IMR-90 (cell line): Measurements from ENCODE around the gene BAIAP2. TPM values are rescaled to one million over a fixed set of nuclear protein-coding genes. Genes with fewer than 3 reads are reported as not detected.

Experiments
- ATAC-seq: fragments of 200-7000 bp; cut with Tn5 transposase; 2 replicates; pipeline ENCODE4 v1.9.1; 2020; ENCODE audit warnings: low read depth, mild to moderate bottlenecking, moderate library complexity
- BruUV-seq: library from RNA; stranded (reverse); fragments of 400-500 nt; replicated peaks from 2 replicates; lab custom pipeline; 2021; lab: Mats Ljungman, UMichigan
- CTCF ChIA-PET: fragments of 300-600 bp; formaldehyde crosslinking; extraction: SDS; loops from one replicate; lab custom pipeline; 2021; ENCODE audit warnings: antibody characterized with exemption; lab: Yijun Ruan, JAX
- POLR2A ChIA-PET: fragments of 300-600 bp; sonication (Branson Sonifier 250); formaldehyde crosslinking; loops from one replicate; lab custom pipeline; 2022; ENCODE audit warnings: antibody characterized with exemption; ENCODE audit not compliant: unreplicated experiment; lab: Charles Lee
- DNase-seq: peaks from one replicate; pipeline ENCODE4 v3.0.0; 2013
- H2AFZ ChIP-seq: replicated peaks from 2 replicates; pipeline ENCODE3; 2013; ENCODE audit warnings: low read length, mild to moderate bottlenecking; ENCODE audit not compliant: poor library complexity
- H2AK5ac ChIP-seq: 2 replicates; pipeline ENCODE4 v1.6.1; 2013; ENCODE audit warnings: low read depth, low read length, inconsistent platforms
- H2AK9ac ChIP-seq: replicated peaks from 2 replicates; pipeline ENCODE3; 2013; ENCODE audit warnings: mild to moderate bottlenecking, low read depth, low read length, moderate library complexity; ENCODE audit not compliant: poor library complexity
- H2BK120ac ChIP-seq: 2 replicates; pipeline ENCODE4 v1.6.1; 2013; ENCODE audit warnings: low read depth, low read length, inconsistent platforms
- H2BK15ac ChIP-seq: 3 replicates; pipeline ENCODE4 v1.6.1; 2013; ENCODE audit warnings: low read depth, low read length, inconsistent platforms
- H2BK20ac ChIP-seq: 2 replicates; pipeline ENCODE4 v1.6.1; 2013; ENCODE audit warnings: low read depth, mild to moderate bottlenecking, inconsistent platforms, low read length, moderate library complexity
- H2BK5ac ChIP-seq: 2 replicates; pipeline ENCODE4 v1.6.1; 2013; ENCODE audit warnings: mild to moderate bottlenecking, low read depth, low read length, inconsistent platforms; ENCODE audit not compliant: poor library complexity, severe bottlenecking
- H3K14ac ChIP-seq: replicated peaks from 2 replicates; pipeline ENCODE4 v1.6.1; 2013; ENCODE audit warnings: low read depth, low read length, inconsistent platforms
- H3K18ac ChIP-seq: 2 replicates; pipeline ENCODE4 v1.6.1; 2013; ENCODE audit warnings: low read depth, low read length, control low read depth
- H3K23ac ChIP-seq: 2 replicates; pipeline ENCODE4 v1.6.1; 2013; ENCODE audit warnings: low read depth, low read length, inconsistent platforms
- H3K27ac ChIP-seq: 2 replicates; pipeline ENCODE4 v1.5.1; 2013; ENCODE audit warnings: mild to moderate bottlenecking, control low read depth, low read length; ENCODE audit not compliant: insufficient read depth
- H3K27me3 ChIP-seq: 2 replicates; pipeline ENCODE4 v1.6.1; 2013; ENCODE audit warnings: low read length; ENCODE audit not compliant: control insufficient read depth, insufficient read depth
- H3K36me3 ChIP-seq: 2 replicates; pipeline ENCODE4 v1.6.1; 2013; ENCODE audit warnings: low read length, mixed read lengths; ENCODE audit not compliant: control insufficient read depth, insufficient read depth
- H3K4ac ChIP-seq: 2 replicates; pipeline ENCODE4 v1.6.1; 2013; ENCODE audit warnings: low read depth, low read length, inconsistent platforms
- H3K4me1 ChIP-seq: 2 replicates; pipeline ENCODE4 v1.6.1; 2013; ENCODE audit warnings: low read length, mixed read lengths; ENCODE audit not compliant: control insufficient read depth, insufficient read depth
- H3K4me2 ChIP-seq: 2 replicates; pipeline ENCODE4 v1.6.1; 2013; ENCODE audit warnings: low read depth, mild to moderate bottlenecking, control low read depth, low read length, moderate library complexity
- H3K4me3 ChIP-seq: 2 replicates; pipeline ENCODE4 v1.5.1; 2013; ENCODE audit warnings: low read depth, mild to moderate bottlenecking, control low read depth, low read length, moderate library complexity; ENCODE audit not compliant: insufficient read depth
- H3K56ac ChIP-seq: 2 replicates; pipeline ENCODE4 v1.6.1; 2013; ENCODE audit warnings: low read length, inconsistent platforms; ENCODE audit not compliant: insufficient read depth; ENCODE audit errors: extremely low read depth
- H3K79me1 ChIP-seq, 2 experiments: 2 replicates each; pipeline ENCODE4 v1.6.1; 2013; ENCODE audit warnings: low read length in 2 of 2, inconsistent platforms in 1 of 2, low read depth in 1 of 2
- H3K9ac ChIP-seq: 2 replicates; pipeline ENCODE4 v1.6.1; 2013; ENCODE audit warnings: low read depth, low read length, control low read depth
- H3K9me1 ChIP-seq: 2 replicates; pipeline ENCODE4 v1.6.1; 2013; ENCODE audit warnings: low read length, inconsistent platforms; ENCODE audit not compliant: insufficient read depth
- H3K9me3 ChIP-seq: 2 replicates; pipeline ENCODE4 v1.6.1; 2013; ENCODE audit warnings: low read length; ENCODE audit not compliant: control insufficient read depth, insufficient read depth
- H4K20me1 ChIP-seq: 2 replicates; pipeline ENCODE4 v1.6.1; 2013; ENCODE audit warnings: low read length, inconsistent platforms; ENCODE audit not compliant: insufficient read depth
- H4K5ac ChIP-seq: 2 replicates; pipeline ENCODE4 v1.6.1; 2013; ENCODE audit warnings: mild to moderate bottlenecking, low read depth, low read length, control low read depth
- H4K8ac ChIP-seq, 2 experiments: 2 replicates each; pipeline ENCODE4 v1.6.1; 2013; ENCODE audit warnings: low read depth in 2 of 2, low read length in 2 of 2, control low read depth in 1 of 2, inconsistent platforms in 1 of 2
- H4K91ac ChIP-seq: 2 replicates; pipeline ENCODE4 v1.6.1; 2013; ENCODE audit warnings: low read depth, low read length, inconsistent platforms; ENCODE audit not compliant: insufficient read depth
- BHLHE40 ChIP-seq: fragments of 150-350 bp; IDR thresholded peaks from 2 replicates; pipeline ENCODE4 v1.6.1; 2016; ENCODE audit warnings: mild to moderate bottlenecking, low read depth, low read length
- CEBPB ChIP-seq: IDR thresholded peaks from 2 replicates; pipeline ENCODE4 v1.6.1; 2012; ENCODE audit warnings: low read depth, low read length, improper control_type of control experiment
- CHD1 ChIP-seq: IDR thresholded peaks from 2 replicates; pipeline ENCODE4 v1.6.1; 2012; ENCODE audit warnings: low read depth, low read length, improper control_type of control experiment
- FOS ChIP-seq: fragments of 150-350 bp; IDR thresholded peaks from 2 replicates; pipeline ENCODE4 v1.6.1; 2016; ENCODE audit warnings: low read depth, low read length
- MAFK ChIP-seq: IDR thresholded peaks from 2 replicates; pipeline ENCODE4 v1.6.1; 2012; ENCODE audit warnings: low read depth, low read length, improper control_type of control experiment
- MAZ ChIP-seq: IDR thresholded peaks from 2 replicates; pipeline ENCODE4 v1.6.1; 2012; ENCODE audit warnings: low read depth, mild to moderate bottlenecking, low read length, improper control_type of control experiment, moderate library complexity, borderline replicate concordance
- MXI1 ChIP-seq: IDR thresholded peaks from 2 replicates; pipeline ENCODE4 v1.6.1; 2012; ENCODE audit warnings: low read depth, mild to moderate bottlenecking, low read length, moderate library complexity, borderline replicate concordance
- NFE2L2 ChIP-seq: fragments of 150-350 bp; IDR thresholded peaks from 2 replicates; pipeline ENCODE4 v1.6.1; 2016; ENCODE audit warnings: low read depth, mild to moderate bottlenecking, low read length
- POLR2A ChIP-seq: IDR thresholded peaks from 2 replicates; pipeline ENCODE4 v1.6.1; 2012; ENCODE audit warnings: mild to moderate bottlenecking, low read depth, low read length
- RAD21 ChIP-seq: IDR thresholded peaks from 2 replicates; pipeline ENCODE4 v1.6.1; 2012; ENCODE audit warnings: low read length, improper control_type of control experiment
- RCOR1 ChIP-seq: IDR thresholded peaks from 2 replicates; pipeline ENCODE4 v1.6.1; 2012; ENCODE audit warnings: mild to moderate bottlenecking, low read length, improper control_type of control experiment; ENCODE audit not compliant: insufficient replicate concordance
- RFX5 ChIP-seq: IDR thresholded peaks from 2 replicates; pipeline ENCODE4 v1.8.0; 2012; ENCODE audit warnings: low read depth, mild to moderate bottlenecking, low read length, moderate library complexity
- SMC3 ChIP-seq: fragments of 150-350 bp; IDR thresholded peaks from 2 replicates; pipeline ENCODE4 v1.6.1; 2016; ENCODE audit warnings: low read depth, mild to moderate bottlenecking, antibody characterized with exemption, low read length, moderate library complexity
- WGBS, 2 experiments: methylation state at CpG; one replicate each; pipeline versions ENCODE4 v1.1.5 to v1.1.7; 2013; ENCODE audit warnings: missing lambda C conversion rate in 2 of 2; ENCODE audit not compliant: insufficient read length in 1 of 2; ENCODE audit errors: extremely low coverage in 2 of 2; 5-methylcytosine and 5-hydroxymethylcytosine counted together
- dilution Hi-C: fragments of 300-500 bp; cut with HindIII; formaldehyde crosslinking; loops from one replicate; pipeline ENCODE4 v1.14.3; 2018; ENCODE audit warnings: low sequenced_read_pairs; ENCODE audit not compliant: unreplicated experiment
- in situ Hi-C: fragments of 300-500 bp; cut with MboI; formaldehyde crosslinking; loops from 3 replicates; pipeline ENCODE4 v1.14.3; 2019; ENCODE audit warnings: low sequenced_read_pairs, inconsistent platforms, mixed read lengths
- intact Hi-C: fragments of 100-400 bp; cut with micrococcal nuclease; formaldehyde crosslinking; loops from 2 replicates; pipeline ENCODE4 v1.10.0; 2022
- polyA plus RNA-seq, 3 experiments: library from polyadenylated mRNA; depleted of rRNA; stranded (reverse); fragments of >200 nt; gene quantifications; 2 replicates each; pipeline ENCODE4 v1.2.3, GENCODE V29; 2012; ENCODE audit warnings: low replicate concordance in 1 of 3
- total RNA-seq: library from RNA; depleted of rRNA; stranded (reverse); fragments of >200 nt; gene quantifications from 2 replicates; pipeline ENCODE4 v1.2.3, GENCODE V29; 2012
- TF ChIP-seq, protein P1 (sequence below): fragments of 150-350 bp; IDR thresholded peaks from 2 replicates; pipeline ENCODE4 v1.6.1; 2017; ENCODE audit warnings: mild to moderate bottlenecking, antibody characterized with exemption, low read length, low read depth
- TF ChIP-seq, protein P2 (sequence below): fragments of 150-350 bp; IDR thresholded peaks from 2 replicates; pipeline ENCODE4 v1.6.1; 2016; ENCODE audit warnings: low read depth, mild to moderate bottlenecking, low read length, moderate library complexity, borderline replicate concordance
- TF ChIP-seq, protein P3 (sequence below): conservative IDR thresholded peaks from 2 replicates; pipeline ENCODE4 v1.5.1; 2012; ENCODE audit warnings: mild to moderate bottlenecking, low read depth, low read length, improper control_type of control experiment

Gene BAIAP2
- total and polyA plus RNA-seq, 2 of the 4 experiments (the other 2 are of a cell fraction), result 18.3 to 32.6 TPM

- no TSS peak for BruUV-seq
Measured at GRCh38 chr17:81153340-81153803, 118.4 kb downstream of the BAIAP2 start.

More at GRCh38 chr17:81153340-81153803, 118.4 kb downstream of the BAIAP2 start:
- H3K27ac ChIP-seq, result no peak overlapping the region
- no peak overlapping the region for H3K4me3 ChIP-seq
- H3K4me2 ChIP-seq, result no peak overlapping the region
- H3K27me3 ChIP-seq, result peaks cover 26% of the 10 kb centered on the region
- no peaks in the 10 kb centered on the region for H3K9me1 ChIP-seq
- CTCF ChIA-PET, result interaction anchor here (1.2 kb wide), 1 partner anchor 10 kb away, joined by 3 read pairs; no protein-coding TSS in a partner anchor
- H3K9me3 ChIP-seq, result no peaks in the 10 kb centered on the region
- dilution Hi-C loops, result no loop called here
- H2AK5ac ChIP-seq, result no peak overlapping the region
- no peak overlapping the region for H2AK9ac ChIP-seq
- H3K4me1 ChIP-seq, result no peaks in the 10 kb centered on the region
- H3K9ac ChIP-seq, result no peak overlapping the region
- H3K79me1 ChIP-seq, result no peaks in the 10 kb centered on the region
- H3K14ac ChIP-seq, result no peak overlapping the region
- no peak overlapping the region for H3K23ac ChIP-seq
- peak; percentile 49 for DNase-seq
- H4K5ac ChIP-seq, result no peak overlapping the region
- H3K18ac ChIP-seq, result no peak overlapping the region
- no peak overlapping the region for H4K8ac ChIP-seq
- H2BK20ac ChIP-seq, result no peak overlapping the region
- H3K36me3 ChIP-seq, result no peaks in the 10 kb centered on the region
- no peak overlapping the region for H4K91ac ChIP-seq
- H2BK5ac ChIP-seq, result no peak overlapping the region
- H2BK120ac ChIP-seq, result no peak overlapping the region
- H2AFZ ChIP-seq, result no peak overlapping the region
- intact Hi-C loops, result no loop called here
- TF ChIP-seq BHLHE40 (no peak), FOS (no peak), MAFK (no peak), MAZ (no peak), RFX5 (no peak), POLR2A (no peak), SMC3 (no peak), NFE2L2 (no peak), CEBPB (no peak), MXI1 (no peak), RCOR1 (no peak), RAD21 (no peak), CHD1 (no peak)
- TF ChIP-seq, protein P1, sequence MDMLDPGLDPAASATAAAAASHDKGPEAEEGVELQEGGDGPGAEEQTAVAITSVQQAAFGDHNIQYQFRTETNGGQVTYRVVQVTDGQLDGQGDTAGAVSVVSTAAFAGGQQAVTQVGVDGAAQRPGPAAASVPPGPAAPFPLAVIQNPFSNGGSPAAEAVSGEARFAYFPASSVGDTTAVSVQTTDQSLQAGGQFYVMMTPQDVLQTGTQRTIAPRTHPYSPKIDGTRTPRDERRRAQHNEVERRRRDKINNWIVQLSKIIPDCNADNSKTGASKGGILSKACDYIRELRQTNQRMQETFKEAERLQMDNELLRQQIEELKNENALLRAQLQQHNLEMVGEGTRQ, result no peak
- TF ChIP-seq, protein P2, sequence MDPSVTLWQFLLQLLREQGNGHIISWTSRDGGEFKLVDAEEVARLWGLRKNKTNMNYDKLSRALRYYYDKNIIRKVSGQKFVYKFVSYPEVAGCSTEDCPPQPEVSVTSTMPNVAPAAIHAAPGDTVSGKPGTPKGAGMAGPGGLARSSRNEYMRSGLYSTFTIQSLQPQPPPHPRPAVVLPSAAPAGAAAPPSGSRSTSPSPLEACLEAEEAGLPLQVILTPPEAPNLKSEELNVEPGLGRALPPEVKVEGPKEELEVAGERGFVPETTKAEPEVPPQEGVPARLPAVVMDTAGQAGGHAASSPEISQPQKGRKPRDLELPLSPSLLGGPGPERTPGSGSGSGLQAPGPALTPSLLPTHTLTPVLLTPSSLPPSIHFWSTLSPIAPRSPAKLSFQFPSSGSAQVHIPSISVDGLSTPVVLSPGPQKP, result no peak
- TF ChIP-seq, protein P3, sequence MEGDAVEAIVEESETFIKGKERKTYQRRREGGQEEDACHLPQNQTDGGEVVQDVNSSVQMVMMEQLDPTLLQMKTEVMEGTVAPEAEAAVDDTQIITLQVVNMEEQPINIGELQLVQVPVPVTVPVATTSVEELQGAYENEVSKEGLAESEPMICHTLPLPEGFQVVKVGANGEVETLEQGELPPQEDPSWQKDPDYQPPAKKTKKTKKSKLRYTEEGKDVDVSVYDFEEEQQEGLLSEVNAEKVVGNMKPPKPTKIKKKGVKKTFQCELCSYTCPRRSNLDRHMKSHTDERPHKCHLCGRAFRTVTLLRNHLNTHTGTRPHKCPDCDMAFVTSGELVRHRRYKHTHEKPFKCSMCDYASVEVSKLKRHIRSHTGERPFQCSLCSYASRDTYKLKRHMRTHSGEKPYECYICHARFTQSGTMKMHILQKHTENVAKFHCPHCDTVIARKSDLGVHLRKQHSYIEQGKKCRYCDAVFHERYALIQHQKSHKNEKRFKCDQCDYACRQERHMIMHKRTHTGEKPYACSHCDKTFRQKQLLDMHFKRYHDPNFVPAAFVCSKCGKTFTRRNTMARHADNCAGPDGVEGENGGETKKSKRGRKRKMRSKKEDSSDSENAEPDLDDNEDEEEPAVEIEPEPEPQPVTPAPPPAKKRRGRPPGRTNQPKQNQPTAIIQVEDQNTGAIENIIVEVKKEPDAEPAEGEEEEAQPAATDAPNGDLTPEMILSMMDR, result no peak
- H3K4ac ChIP-seq, result no peak overlapping the region
- in situ Hi-C loops, result no loop called here
- 86% methylated on average over 5 of the region's 17 CpGs; no CpG with 5 or more reads in 1 of the 2 experiments for WGBS, 2 experiments
- no peak overlapping the region for H3K56ac ChIP-seq
- no peak for ATAC-seq
- H4K20me1 ChIP-seq, result no peaks in the 10 kb centered on the region
- POLR2A ChIA-PET, result no interaction called here
- H2BK15ac ChIP-seq, result no peak overlapping the region
